ENCODE results near the gene AK8.

AK8 gene

DNA sequence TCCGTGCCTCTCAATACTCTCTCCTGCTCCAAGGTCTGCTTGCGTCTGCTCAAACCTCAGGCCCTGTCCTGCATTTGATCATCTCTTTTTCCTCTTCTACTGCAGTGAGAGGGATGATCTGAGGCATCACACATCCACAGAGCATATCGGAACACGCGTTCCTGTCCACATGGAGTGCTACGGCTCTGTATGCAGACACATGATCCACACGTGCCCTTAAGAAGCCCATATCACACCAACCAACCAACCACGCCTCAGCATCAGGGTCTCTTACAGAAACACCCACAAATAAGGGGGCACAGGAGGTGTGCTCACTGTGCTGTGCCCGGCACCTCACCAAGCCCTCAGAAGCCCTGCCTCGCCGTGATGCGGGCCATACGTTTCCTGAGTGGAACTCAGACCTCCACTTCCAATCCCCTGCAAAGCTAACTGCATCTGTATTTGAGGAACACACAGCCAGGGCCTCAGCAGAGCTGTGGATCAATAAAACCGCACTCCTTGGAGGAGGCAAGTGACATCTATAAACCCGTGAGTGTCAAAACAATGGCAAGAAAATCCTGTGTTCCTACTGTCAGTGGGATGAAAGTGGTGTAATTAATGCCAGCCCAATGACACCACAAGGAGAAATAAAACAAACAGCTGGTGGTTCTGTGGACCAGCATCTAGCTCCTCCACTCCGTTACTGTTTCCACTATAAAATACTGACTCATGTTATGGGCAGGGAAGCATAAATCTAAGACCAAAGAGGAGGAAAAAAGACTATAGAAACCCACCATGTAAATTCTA, 40.4 kb downstream of the AK8 start:
- no peak for DNase-seq (ENCODE audit: low spot score)
- TF ChIP-seq CTCF (IDR thresholded peaks at IDR 0.05; ENCODE audit: extremely low read depth, missing control alignments) = no peak

- no peak for DNase-seq (ENCODE audit: low spot score)
- TF ChIP-seq CTCF (IDR thresholded peaks at IDR 0.05; ENCODE audit: extremely low read depth, missing control alignments) = no peak
These were observed 43.7 kb downstream of the AK8 start for GRCh38 chr9:132834343-132834742.

DNA sequence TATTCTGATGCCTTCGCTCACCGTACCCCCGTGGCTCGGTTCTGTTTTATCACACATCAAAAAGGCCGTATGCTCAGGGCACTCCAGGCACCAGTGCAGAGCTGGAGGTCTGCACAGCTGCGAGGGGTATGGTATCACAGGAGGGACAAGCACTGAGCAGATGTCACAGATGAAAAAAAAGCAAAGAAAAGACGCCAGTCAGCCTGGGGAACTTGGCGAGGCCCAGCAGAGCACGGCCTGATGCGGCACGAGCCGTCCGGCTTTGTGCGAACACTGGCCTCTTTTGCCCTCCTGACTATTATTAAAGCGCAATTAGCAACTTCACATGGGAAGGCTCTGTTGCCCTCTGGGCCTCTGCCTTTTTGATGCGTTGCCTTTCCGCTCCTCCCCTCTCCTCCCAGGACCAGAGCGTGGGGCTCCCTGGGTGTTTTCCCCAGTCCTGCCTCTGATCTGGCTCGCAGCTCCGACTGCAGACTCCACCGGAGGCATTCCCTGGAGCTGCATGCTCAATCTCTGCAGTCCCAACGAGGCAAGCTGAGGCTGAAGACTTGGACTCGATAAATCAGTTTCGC, 44.4 kb downstream of the AK8 start:
- TF ChIP-seq CTCF (IDR thresholded peaks at IDR 0.05; ENCODE audit: extremely low read depth, missing control alignments) = no peak
- DNase-seq (ENCODE audit: low spot score) = no peak

DNA sequence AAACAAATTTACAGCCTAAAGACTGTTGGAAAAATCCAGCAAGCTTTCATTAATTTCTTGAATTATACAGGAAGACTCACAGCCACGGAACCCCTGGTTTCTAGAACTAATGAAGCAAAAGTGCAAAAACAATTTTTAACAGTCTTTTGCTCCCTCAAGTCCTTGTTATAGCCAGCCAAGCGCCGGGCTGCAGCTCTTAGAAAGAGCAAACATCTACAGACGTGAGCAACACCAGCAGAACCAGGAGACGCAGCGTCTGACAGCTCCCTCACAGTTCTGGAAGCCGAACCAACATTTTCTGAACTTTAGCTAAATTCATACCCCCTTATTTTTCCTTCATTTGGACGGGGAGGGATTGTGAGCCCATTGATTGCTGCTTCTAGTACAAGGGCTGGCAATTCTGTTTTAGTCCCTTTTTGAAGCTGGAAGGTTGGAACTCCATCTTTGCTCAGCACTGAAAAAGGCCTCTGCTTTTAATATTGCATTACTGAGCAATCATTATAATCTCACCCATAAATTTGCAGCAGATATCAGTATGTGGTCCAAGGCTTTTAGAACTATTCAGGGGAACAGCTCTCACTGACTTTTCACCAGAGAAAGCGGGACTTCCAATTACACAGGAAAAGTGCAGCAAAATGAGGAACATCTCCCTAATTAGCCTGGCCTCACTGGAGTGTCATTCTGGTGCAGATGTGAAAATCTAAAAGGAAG, 45.8 kb downstream of the AK8 start:
- DNase-seq (ENCODE audit: low spot score) = no peak
- TF ChIP-seq CTCF (IDR thresholded peaks at IDR 0.05; ENCODE audit: extremely low read depth, missing control alignments) = no peak

DNA sequence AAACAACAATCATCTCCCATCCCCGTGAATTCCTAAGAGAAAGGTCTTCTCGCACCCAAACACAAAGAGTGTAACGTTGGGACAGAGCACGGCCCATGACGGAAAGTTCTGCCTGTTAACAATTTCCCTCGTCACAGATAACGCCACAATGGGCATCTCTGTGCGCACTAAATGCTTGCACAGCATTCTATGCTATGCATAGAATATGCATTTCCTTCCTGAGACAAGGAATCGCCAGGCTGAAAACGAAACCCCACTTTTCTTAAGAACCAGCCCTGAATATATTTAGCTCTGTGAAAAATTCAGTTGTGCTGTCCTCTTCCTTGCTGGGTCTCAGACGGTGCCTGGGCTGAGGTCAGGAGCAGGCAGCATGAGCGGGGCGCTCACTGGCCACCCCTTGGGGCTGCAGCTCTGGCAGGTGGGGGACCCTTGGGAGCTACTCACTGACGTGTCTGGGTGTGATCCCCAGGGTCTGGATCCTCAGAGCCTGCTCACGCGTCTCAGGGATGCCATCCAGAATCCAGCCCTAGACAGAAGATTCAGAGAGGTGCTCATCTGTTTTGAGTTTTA, 49.8 kb downstream of the AK8 start:
- TF ChIP-seq CTCF (IDR thresholded peaks at IDR 0.05; ENCODE audit: extremely low read depth, missing control alignments) = no peak
- DNase-seq (ENCODE audit: low spot score) = no peak

DNA sequence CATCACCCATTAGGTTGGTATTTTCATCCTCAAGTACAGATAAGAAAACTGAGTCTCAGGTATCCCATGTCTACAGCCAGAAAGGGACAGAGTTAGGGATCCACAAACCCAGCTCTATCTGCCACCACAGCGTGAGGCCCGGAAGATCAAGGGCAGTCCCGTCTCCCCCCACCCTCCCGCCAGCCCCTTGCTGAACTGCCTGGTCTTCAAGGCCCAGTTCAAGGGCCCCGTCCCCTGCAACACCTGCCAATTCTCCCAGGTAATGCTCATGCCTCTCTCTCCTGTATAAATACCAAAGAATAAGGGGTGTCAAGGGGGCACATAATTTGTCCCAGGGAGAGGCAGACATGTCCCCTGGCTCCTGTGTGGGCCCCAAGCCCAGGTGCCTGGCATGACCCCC, 50.7 kb downstream of the AK8 start:
- no peak for TF ChIP-seq CTCF (IDR thresholded peaks at IDR 0.05; ENCODE audit: extremely low read depth, missing control alignments)
- DNase-seq (ENCODE audit: low spot score) = no peak

Measured in GM20000 (cell line).